Endothelial cell of umbilical vein (primary cell): ENCODE results near the gene F8. TPM values are rescaled to one million over a fixed set of nuclear protein-coding genes. Genes with fewer than 3 reads are reported as not detected.

ENCODE experiments used
- BruUV-seq: library from RNA; stranded (reverse); fragments of 400-500 nt; replicated peaks from 2 replicates; lab custom pipeline; 2021; lab: Mats Ljungman, UMichigan
- CTCF ChIA-PET: fragments of 300-600, 350-600 bp; sonication (Branson Sonifier 250); formaldehyde crosslinking; loops from one replicate; lab custom pipeline; 2021; ENCODE audit warnings: antibody characterized with exemption, inconsistent platforms; lab: Charles Lee
- POLR2A ChIA-PET: fragments of 300-600, 350-600 bp; sonication (Branson Sonifier 250); formaldehyde crosslinking; loops from one replicate; lab custom pipeline; 2021; ENCODE audit warnings: antibody characterized with exemption, inconsistent platforms; lab: Charles Lee
- DNase-seq: peaks from one replicate; pipeline ENCODE4 v3.0.0-alpha.2; 2011; ENCODE audit warnings: low read depth, low spot score
- FAIRE-seq: peaks from 2 replicates; lab custom pipeline; 2011; peaks lifted over from hg19 to GRCh38; lab: Jason Lieb, UNC
- H2AFZ ChIP-seq: 2 replicates; pipeline ENCODE4 v1.6.0; 2012; ENCODE audit warnings: low read depth, low read length, control low read depth, inconsistent platforms
- H3K27ac ChIP-seq: 2 replicates; pipeline ENCODE4 v1.5.1; 2011; ENCODE audit warnings: low read depth, mild to moderate bottlenecking, control low read depth, low read length, moderate library complexity; ENCODE audit not compliant: insufficient read depth
- H3K27me3 ChIP-seq, 2 experiments: 2 replicates each; pipeline versions ENCODE4 v1.6.0 to v1.6.1; 2011; ENCODE audit warnings: low read length in 2 of 2, mixed read lengths in 1 of 2; ENCODE audit not compliant: control insufficient read depth in 2 of 2, insufficient read depth in 2 of 2
- H3K36me3 ChIP-seq, 2 experiments: 2 replicates in 1 of 2; 3 replicates in 1 of 2; pipeline ENCODE4 v1.5.1; 2011; ENCODE audit warnings: low read length in 2 of 2, mild to moderate bottlenecking in 1 of 2, moderate library complexity in 1 of 2; ENCODE audit not compliant: control insufficient read depth in 2 of 2, insufficient read depth in 2 of 2; ENCODE audit errors: extremely low read depth in 1 of 2
- H3K4me1 ChIP-seq: 3 replicates; pipeline ENCODE4 v1.5.1; 2011; ENCODE audit warnings: mild to moderate bottlenecking, low read length; ENCODE audit not compliant: control insufficient read depth, insufficient read depth; ENCODE audit errors: extremely low read depth
- H3K4me2 ChIP-seq: 2 replicates; pipeline ENCODE4 v1.6.1; 2011; ENCODE audit warnings: low read length, control low read depth, mixed read lengths; ENCODE audit not compliant: insufficient read depth
- H3K4me3 ChIP-seq, 3 experiments: fragments of 200-600 bp in 1 of 3; sonication (generic), shearing (Covaris generic) in 1 of 3; replicated peaks in 1 of 3; 2 replicates each; pipeline ENCODE4 v1.5.1; 2011 to 2016; ENCODE audit warnings: control low read depth in 3 of 3, low read length in 3 of 3, mild to moderate bottlenecking in 2 of 3, inconsistent platforms in 1 of 3, low read depth in 1 of 3, moderate library complexity in 1 of 3; ENCODE audit not compliant: insufficient read depth in 1 of 3
- H3K79me2 ChIP-seq: 2 replicates; pipeline ENCODE4 v1.6.0; 2012; ENCODE audit warnings: low read length, inconsistent platforms; ENCODE audit not compliant: control insufficient read depth, insufficient read depth
- H3K9ac ChIP-seq: replicated peaks from 2 replicates; pipeline ENCODE3; 2011; ENCODE audit warnings: low read length, control low read depth; ENCODE audit not compliant: insufficient read depth; ENCODE audit errors: extremely low read depth
- H3K9me1 ChIP-seq: replicated peaks from 3 replicates; pipeline ENCODE4 v1.6.0; 2011; ENCODE audit warnings: mild to moderate bottlenecking, low read length; ENCODE audit not compliant: control insufficient read depth, insufficient read depth; ENCODE audit errors: extremely low read depth
- H3K9me3 ChIP-seq: replicated peaks from 2 replicates; pipeline ENCODE4 v1.5.1; 2012; ENCODE audit warnings: low read length, inconsistent platforms; ENCODE audit not compliant: control insufficient read depth, insufficient read depth
- H4K20me1 ChIP-seq: replicated peaks from 2 replicates; pipeline ENCODE3; 2011; ENCODE audit warnings: mild to moderate bottlenecking, low read length; ENCODE audit not compliant: control insufficient read depth, insufficient read depth; ENCODE audit errors: extremely low read depth
- EZH2 ChIP-seq: IDR thresholded peaks from 2 replicates; pipeline ENCODE4 v1.6.1; 2012; ENCODE audit warnings: borderline replicate concordance, low read depth, mild to moderate bottlenecking, moderate library complexity, low read length, inconsistent platforms; ENCODE audit not compliant: severe bottlenecking
- FOS ChIP-seq: IDR thresholded peaks from 2 replicates; pipeline ENCODE4 v1.6.1; 2011; ENCODE audit warnings: mild to moderate bottlenecking, low read length, moderate library complexity, borderline replicate concordance; ENCODE audit not compliant: insufficient read depth
- GATA2 ChIP-seq: IDR thresholded peaks from 2 replicates; pipeline ENCODE4 v1.7.0; 2011; ENCODE audit warnings: low read depth, mild to moderate bottlenecking, moderate library complexity, mixed read lengths, low read length; ENCODE audit not compliant: insufficient read length, insufficient read depth
- JUN ChIP-seq: IDR thresholded peaks from 2 replicates; pipeline ENCODE4 v1.6.1; 2011; ENCODE audit warnings: borderline replicate concordance, low read depth; ENCODE audit not compliant: insufficient read length, insufficient read depth
- MYC ChIP-seq: IDR thresholded peaks from one replicate; pipeline ENCODE4 v1.6.1; 2011; ENCODE audit warnings: mild to moderate bottlenecking, low read depth, low read length
- POLR2A ChIP-seq: IDR thresholded peaks from 2 replicates; pipeline ENCODE4 v1.6.1; 2012; ENCODE audit warnings: low read depth, mild to moderate bottlenecking, control low read depth, low read length
- POLR2AphosphoS5 ChIP-seq: IDR thresholded peaks from 2 replicates; pipeline ENCODE4 v1.6.1; 2012; ENCODE audit warnings: low read depth, mild to moderate bottlenecking, control low read depth, low read length, moderate library complexity; ENCODE audit not compliant: insufficient read depth
- dilution Hi-C: fragments of 300-500 bp; cut with MboI; formaldehyde crosslinking; loops from one replicate; pipeline ENCODE4 v1.15.0; 2019; ENCODE audit warnings: low sequenced_read_pairs; ENCODE audit not compliant: extremely low pct_ligation_motif_present
- intact Hi-C: fragments of 100-400 bp; cut with micrococcal nuclease; formaldehyde crosslinking; loops from one replicate; pipeline ENCODE4 v1.10.0; 2022
- polyA plus RNA-seq, 4 experiments: library from polyadenylated mRNA; depleted of rRNA in 3 of 4; stranded (reverse) in 3 of 4; unstranded in 1 of 4; fragments of >200 nt; gene quantifications; 2 replicates each; pipeline versions ENCODE4 v1.2.1 to v1.2.3, GENCODE V29; 2011 to 2012; ENCODE audit warnings: missing spikeins in 1 of 4
- total RNA-seq: library from RNA; stranded (reverse); gene quantifications from 2 replicates; pipeline ENCODE4 v1.2.3, GENCODE V29; 2021
- TF ChIP-seq, protein P1 (sequence below), 2 donors: IDR thresholded peaks; 1 replicate in 1 of 2; 2 replicates in 1 of 2; pipeline ENCODE4 v1.5.1; 2011; ENCODE audit warnings: low read length in 2 of 2, mild to moderate bottlenecking in 2 of 2, moderate library complexity in 2 of 2, control low read depth in 1 of 2, inconsistent platforms in 1 of 2, low read depth in 1 of 2; ENCODE audit not compliant: insufficient read depth in 1 of 2; ENCODE audit errors: extremely low read depth in 1 of 2
- TF ChIP-seq, protein P2 (sequence below): IDR thresholded peaks from 2 replicates; pipeline ENCODE4 v1.6.1; 2011; ENCODE audit not compliant: insufficient read depth, insufficient read length

Gene F8
- total and polyA plus RNA-seq, 2 donors (not counting 3 experiments of a cell fraction or from before 2014, with no cell fraction given) = 0.62 to 1.1 TPM

DNA sequence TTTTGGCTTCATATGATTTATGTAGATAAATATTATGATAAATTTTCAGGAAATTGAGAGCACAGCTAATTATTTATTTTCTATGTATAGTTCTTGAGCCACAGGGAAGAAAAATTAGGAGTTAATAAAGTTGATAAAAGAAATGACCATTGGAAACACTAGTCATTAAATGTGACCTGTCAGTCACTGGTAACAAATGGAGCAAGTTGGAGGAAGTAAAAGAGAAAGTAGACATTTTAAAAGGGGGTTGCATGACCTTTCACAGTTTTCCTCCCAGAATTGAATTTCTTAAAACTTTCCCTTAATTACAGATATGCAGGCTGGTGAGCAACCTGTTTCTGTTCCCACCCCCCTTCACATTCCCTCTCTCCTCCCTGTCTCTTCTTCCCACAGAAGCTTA lies 193.4 kb downstream of the F8 start:
- Histone ChIP-seq H2AFZ (no peak overlapping the region), H3K9me1 (no peaks in the 10 kb centered on the region), H3K27me3 (peaks cover 1 to 4% of the 10 kb centered on the region in 2 experiments), H3K9me3 (no peaks in the 10 kb centered on the region), H3K27ac (no peak overlapping the region), H3K79me2 (no peaks in the 10 kb centered on the region), H3K4me2 (no peak overlapping the region), H4K20me1 (no peaks in the 10 kb centered on the region), H3K4me1 (no peaks in the 10 kb centered on the region), H3K4me3 (no peak overlapping the region), H3K9ac (no peak overlapping the region), H3K36me3 (no peaks in the 10 kb centered on the region)
- FAIRE-seq = no peak
- no TSS peak for BruUV-seq
- intact Hi-C loops = no loop called here
- dilution Hi-C loops = no loop called here
- DNase-seq = no peak
- ChIA-PET CTCF (no interaction called here), POLR2A (no interaction called here)
- TF ChIP-seq, protein P1, sequence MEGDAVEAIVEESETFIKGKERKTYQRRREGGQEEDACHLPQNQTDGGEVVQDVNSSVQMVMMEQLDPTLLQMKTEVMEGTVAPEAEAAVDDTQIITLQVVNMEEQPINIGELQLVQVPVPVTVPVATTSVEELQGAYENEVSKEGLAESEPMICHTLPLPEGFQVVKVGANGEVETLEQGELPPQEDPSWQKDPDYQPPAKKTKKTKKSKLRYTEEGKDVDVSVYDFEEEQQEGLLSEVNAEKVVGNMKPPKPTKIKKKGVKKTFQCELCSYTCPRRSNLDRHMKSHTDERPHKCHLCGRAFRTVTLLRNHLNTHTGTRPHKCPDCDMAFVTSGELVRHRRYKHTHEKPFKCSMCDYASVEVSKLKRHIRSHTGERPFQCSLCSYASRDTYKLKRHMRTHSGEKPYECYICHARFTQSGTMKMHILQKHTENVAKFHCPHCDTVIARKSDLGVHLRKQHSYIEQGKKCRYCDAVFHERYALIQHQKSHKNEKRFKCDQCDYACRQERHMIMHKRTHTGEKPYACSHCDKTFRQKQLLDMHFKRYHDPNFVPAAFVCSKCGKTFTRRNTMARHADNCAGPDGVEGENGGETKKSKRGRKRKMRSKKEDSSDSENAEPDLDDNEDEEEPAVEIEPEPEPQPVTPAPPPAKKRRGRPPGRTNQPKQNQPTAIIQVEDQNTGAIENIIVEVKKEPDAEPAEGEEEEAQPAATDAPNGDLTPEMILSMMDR (IDR thresholded peaks at IDR 0.05; ENCODE audit: extremely low read depth in 1 of 2, insufficient read depth in 1 of 2, low read depth in 1 of 2, low read length in 2 of 2) = no peak
- TF ChIP-seq POLR2AphosphoS5 (no peak), GATA2 (no peak), FOS (no peak), POLR2A (no peak), MYC (no peak), JUN (no peak), EZH2 (no peak)
- TF ChIP-seq, protein P2, sequence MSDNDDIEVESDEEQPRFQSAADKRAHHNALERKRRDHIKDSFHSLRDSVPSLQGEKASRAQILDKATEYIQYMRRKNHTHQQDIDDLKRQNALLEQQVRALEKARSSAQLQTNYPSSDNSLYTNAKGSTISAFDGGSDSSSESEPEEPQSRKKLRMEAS = no peak
